Measurements from ENCODE around the gene PIH1D1.
"Not testable (repeated sequence)": the region's sequence is repeated elsewhere in the genome, so short reads cannot be mapped to it uniquely, and the experiment has no call there.

GRCh38 chr19:49444100-49444700 lies 7.4 kb downstream of the PIH1D1 start:
- not testable (repeated sequence) for TF ChIP-seq CTCF (IDR thresholded peaks at IDR 0.05; ENCODE audit: low read depth, low read length, poor library complexity, severe bottlenecking); EZH2phosphoT487 (IDR thresholded peaks at IDR 0.05; ENCODE audit: borderline replicate concordance, low read length)
